SU-DHL-6 (cell line): ENCODE results near the gene NPM1.

Source experiments
- H2AFZ ChIP-seq: fragments of 200-600 bp; sonication (generic); 2 replicates; pipeline ENCODE4 v1.6.1; 2014; ENCODE audit warnings: low read depth, mild to moderate bottlenecking, moderate library complexity, mixed read lengths, antibody characterized with exemption, low read length; ENCODE audit not compliant: severe bottlenecking
- H3F3A ChIP-seq: fragments of 200-600 bp; shearing (Covaris generic); 2 replicates; pipeline ENCODE4 v1.6.0; 2016; ENCODE audit warnings: antibody characterized with exemption, mild to moderate bottlenecking; ENCODE audit not compliant: insufficient read depth
- H3K27ac ChIP-seq: fragments of 200-600 bp; sonication (generic); 2 replicates; pipeline ENCODE4 v1.5.1; 2016; ENCODE audit warnings: low read depth, mild to moderate bottlenecking, low read length, moderate library complexity, mixed read lengths
- H3K27me3 ChIP-seq: fragments of 200-600 bp; sonication (generic), shearing (Covaris generic); 2 replicates; pipeline ENCODE4 v1.6.0; 2014; ENCODE audit warnings: mild to moderate bottlenecking, low read length
- H3K36me3 ChIP-seq: fragments of 200-600 bp; sonication (generic); 2 replicates; pipeline ENCODE4 v1.6.1; 2014; ENCODE audit warnings: mild to moderate bottlenecking, low read length, mixed read lengths
- H3K4me2 ChIP-seq: fragments of 300-600, 200-600 bp; shearing (Covaris generic), sonication (generic); 2 replicates; pipeline ENCODE4 v1.6.0; 2014; ENCODE audit warnings: low read length, low read depth, mild to moderate bottlenecking; ENCODE audit not compliant: poor library complexity, severe bottlenecking
- H3K4me3 ChIP-seq: fragments of 200-600 bp; sonication (generic); 2 replicates; pipeline ENCODE4 v1.5.1; 2014; ENCODE audit warnings: antibody characterized with exemption, low read length, mild to moderate bottlenecking, mixed read lengths; ENCODE audit not compliant: insufficient read depth, poor library complexity, severe bottlenecking
- H3K79me2 ChIP-seq: fragments of 200-600 bp; sonication (generic); 2 replicates; pipeline ENCODE4 v1.6.1; 2014; ENCODE audit warnings: mild to moderate bottlenecking, low read length, moderate library complexity; ENCODE audit not compliant: insufficient read depth
- H3K9ac ChIP-seq: fragments of 200-600 bp; sonication (generic); 2 replicates; pipeline ENCODE4 v1.7.0; 2014; ENCODE audit warnings: mild to moderate bottlenecking, low read length
- H3K9me2 ChIP-seq: fragments of 200-600 bp; sonication (generic); replicated peaks from 2 replicates; pipeline ENCODE4 v1.6.1; 2014; ENCODE audit warnings: low read length; ENCODE audit not compliant: insufficient read depth
- H3K9me3 ChIP-seq: fragments of 200-600 bp; sonication (generic); 2 replicates; pipeline ENCODE4 v1.6.1; 2014; ENCODE audit warnings: low read length, mixed read lengths; ENCODE audit not compliant: insufficient read depth
- H4K20me1 ChIP-seq: fragments of 200-600 bp; sonication (generic); 2 replicates; pipeline ENCODE4 v1.6.1; 2014; ENCODE audit warnings: low read depth, mild to moderate bottlenecking, antibody characterized with exemption, low read length, moderate library complexity, mixed read lengths
- CTCF ChIP-seq: fragments of 200-600 bp; sonication (generic); IDR thresholded peaks from one replicate; pipeline ENCODE4 v1.5.1; 2017; ENCODE audit warnings: antibody characterized with exemption, mild to moderate bottlenecking, low read length, moderate library complexity; ENCODE audit not compliant: insufficient read depth, poor library complexity, severe bottlenecking
- EZH2phosphoT487 ChIP-seq: fragments of 200-600 bp; sonication (generic), shearing (Covaris generic); conservative IDR thresholded peaks from 2 replicates; pipeline ENCODE4 v1.6.1; 2018; ENCODE audit warnings: mild to moderate bottlenecking, antibody characterized with exemption, low read length, moderate library complexity, mixed read lengths

Gene NPM1

GRCh38 chr5:171427318-171428167 is 39.9 kb downstream of the NPM1 start:
- no peak overlapping the region for H3K4me2 ChIP-seq
- no peaks in the 10 kb centered on the region for H4K20me1 ChIP-seq
- no peak overlapping the region for H2AFZ ChIP-seq
- H3F3A ChIP-seq: no peaks in the 10 kb centered on the region
- H3K4me3 ChIP-seq: no peak overlapping the region
- no peak overlapping the region for H3K27ac ChIP-seq
- TF ChIP-seq EZH2phosphoT487 (no peak), CTCF (no peak)
- no peaks in the 10 kb centered on the region for H3K27me3 ChIP-seq
- no peaks in the 10 kb centered on the region for H3K9me3 ChIP-seq
- no peaks in the 10 kb centered on the region for H3K36me3 ChIP-seq
- no peaks in the 10 kb centered on the region for H3K79me2 ChIP-seq
- no peaks in the 10 kb centered on the region for H3K9me2 ChIP-seq
- no peak overlapping the region for H3K9ac ChIP-seq

DNA sequence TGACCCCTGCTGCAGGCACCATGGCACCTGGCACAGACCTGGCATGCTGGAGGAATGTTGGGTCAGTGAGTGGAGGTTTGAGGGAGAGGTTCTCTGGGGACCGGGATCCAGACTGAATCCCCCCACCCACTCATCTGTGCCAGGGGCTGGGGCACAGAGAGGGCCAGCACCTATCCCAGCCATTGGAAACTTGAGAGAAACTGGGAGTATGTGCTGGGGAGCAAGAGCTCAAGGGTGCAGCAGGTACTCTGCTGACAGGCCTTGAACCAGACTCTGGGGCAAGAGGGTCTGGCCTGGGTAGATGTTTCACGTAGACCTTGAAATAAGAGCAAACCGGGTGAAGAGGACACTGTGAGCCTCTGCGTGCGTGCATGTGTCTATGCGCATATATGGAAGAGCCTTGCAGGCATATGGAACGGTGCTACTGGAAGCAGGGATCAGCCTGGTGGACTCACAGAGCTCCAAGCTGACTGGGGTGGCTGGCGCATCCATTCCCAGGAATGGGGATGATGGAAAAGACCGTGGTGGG is 40.6 kb downstream of the NPM1 start:
- no peak overlapping the region for H2AFZ ChIP-seq

GRCh38 chr5:171428809-171429542 is 41.3 kb downstream of the NPM1 start:
- Histone ChIP-seq H3K27ac (no peak overlapping the region), H3K9me3 (no peaks in the 10 kb centered on the region), H3F3A (no peaks in the 10 kb centered on the region), H4K20me1 (no peaks in the 10 kb centered on the region), H3K27me3 (no peaks in the 10 kb centered on the region), H3K4me2 (no peak overlapping the region), H2AFZ (no peak overlapping the region), H3K9me2 (no peaks in the 10 kb centered on the region), H3K9ac (no peak overlapping the region), H3K79me2 (no peaks in the 10 kb centered on the region), H3K4me3 (no peak overlapping the region), H3K36me3 (no peaks in the 10 kb centered on the region)
- TF ChIP-seq EZH2phosphoT487 (no peak), CTCF (no peak)

More for the DNA sequence above, 40.6 kb downstream of the NPM1 start:
- H3K36me3 ChIP-seq: no peaks in the 10 kb centered on the region
- H3K4me3 ChIP-seq: no peak overlapping the region
- H3K27ac ChIP-seq: no peak overlapping the region
- H3K4me2 ChIP-seq: no peak overlapping the region
- no peaks in the 10 kb centered on the region for H3K79me2 ChIP-seq
- no peak overlapping the region for H3K9ac ChIP-seq
- no peaks in the 10 kb centered on the region for H3K9me2 ChIP-seq
- TF ChIP-seq CTCF (no peak), EZH2phosphoT487 (no peak)
- no peaks in the 10 kb centered on the region for H3K9me3 ChIP-seq
- H3K27me3 ChIP-seq: no peaks in the 10 kb centered on the region
- no peaks in the 10 kb centered on the region for H3F3A ChIP-seq
- H4K20me1 ChIP-seq: no peaks in the 10 kb centered on the region
